ENCODE results near the gene ZNF532. TPM values are rescaled to one million over a fixed set of nuclear protein-coding genes. Genes with fewer than 3 reads are reported as not detected.

Gene ZNF532
- total RNA-seq, 4 donors from 2014 or later: 48.3 to 128 (median 96.2) TPM

- WGBS, 2 donors (ENCODE audit: low coverage in 1 of 2): 92 to 95% methylated on average over 10 of the region's 10 CpGs
- H3K9me3 ChIP-seq: peaks cover 0 to 10% (median 0%) of the 10 kb centered on the region in 3 donors
- no peak for ATAC-seq
These were observed 58.3 kb downstream of the ZNF532 start for GRCh38 chr18:58922995-58923394.

GRCh38 chr18:58924473-58924872 lies 59.8 kb downstream of the ZNF532 start:
- Histone ChIP-seq H3K27me3 (no peaks in the 10 kb centered on the region), H3K9me3 (peaks cover 0 to 10% (median 0%) of the 10 kb centered on the region in 3 donors), H3K36me3 (peaks cover 0 to 38% of the 10 kb centered on the region in 2 donors), H3K4me1 (peaks cover 0 to 26% (median 0%) of the 10 kb centered on the region in 3 donors), H3K4me3 (no peak overlapping the region), H3K27ac (no peak overlapping the region)
- WGBS, 2 donors (ENCODE audit: low coverage in 1 of 2): 89 to 100% methylated on average over 3 of the region's 3 CpGs
- ATAC-seq: no peak
- TF ChIP-seq POLR2A (IDR thresholded peaks at IDR 0.05) (no peak), CTCF (IDR thresholded peaks at IDR 0.05) (no peak), EP300 (IDR thresholded peaks at IDR 0.05) (no peak), POLR2AphosphoS5 (IDR thresholded peaks at IDR 0.05) (no peak)

More at GRCh38 chr18:58922995-58923394, 58.3 kb downstream of the ZNF532 start:
- peaks cover 0 to 11% (median 0%) of the 10 kb centered on the region in 3 donors for H3K4me1 ChIP-seq
- TF ChIP-seq POLR2AphosphoS5 (IDR thresholded peaks at IDR 0.05): no peak
- TF ChIP-seq POLR2A (IDR thresholded peaks at IDR 0.05): no peak
- no peak for TF ChIP-seq CTCF (IDR thresholded peaks at IDR 0.05)
- TF ChIP-seq EP300 (IDR thresholded peaks at IDR 0.05): no peak
- H3K36me3 ChIP-seq: peaks cover 0 to 53% of the 10 kb centered on the region in 2 donors
- H3K27me3 ChIP-seq: no peaks in the 10 kb centered on the region
- H3K4me3 ChIP-seq: no peak overlapping the region
- H3K27ac ChIP-seq: no peak overlapping the region

DNA sequence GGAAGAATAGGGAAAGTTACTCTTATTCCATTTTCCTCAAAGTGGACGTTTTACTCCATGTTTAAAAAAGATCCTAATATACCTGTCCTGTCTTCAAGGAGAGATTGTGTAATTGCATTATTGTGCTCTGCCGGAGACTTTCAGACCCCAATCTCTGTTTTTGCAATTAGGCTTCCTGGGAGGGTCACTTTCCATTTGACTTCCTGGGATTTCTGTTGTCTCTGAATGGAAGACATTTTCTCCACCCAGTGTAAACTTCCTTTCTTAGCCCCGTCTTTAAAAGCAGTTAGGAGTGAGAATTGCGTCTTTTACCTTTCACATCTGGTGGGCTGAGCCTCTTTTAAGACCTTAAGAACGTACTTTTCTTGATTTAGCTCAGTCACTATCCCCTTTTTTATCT lies 63.0 kb downstream of the ZNF532 start:
- no peak for ATAC-seq
- peaks cover 0 to 36% (median 0%) of the 10 kb centered on the region in 3 donors for H3K4me1 ChIP-seq
- no peak overlapping the region for H3K4me3 ChIP-seq
- H3K36me3 ChIP-seq: peaks cover 0 to 21% of the 10 kb centered on the region in 2 donors
- no peaks in the 10 kb centered on the region for H3K27me3 ChIP-seq
- no peak for TF ChIP-seq POLR2A (IDR thresholded peaks at IDR 0.05)
- no peak for TF ChIP-seq EP300 (IDR thresholded peaks at IDR 0.05)
- no peak for TF ChIP-seq CTCF (IDR thresholded peaks at IDR 0.05)
- no peak for TF ChIP-seq POLR2AphosphoS5 (IDR thresholded peaks at IDR 0.05)
- 71 to 94% methylated on average over 2 to 5 of the region's 5 CpGs for WGBS, 2 donors (ENCODE audit: low coverage in 1 of 2)
- H3K27ac ChIP-seq: no peak overlapping the region
- H3K9me3 ChIP-seq: peaks cover 0 to 10% (median 0%) of the 10 kb centered on the region in 3 donors

DNA sequence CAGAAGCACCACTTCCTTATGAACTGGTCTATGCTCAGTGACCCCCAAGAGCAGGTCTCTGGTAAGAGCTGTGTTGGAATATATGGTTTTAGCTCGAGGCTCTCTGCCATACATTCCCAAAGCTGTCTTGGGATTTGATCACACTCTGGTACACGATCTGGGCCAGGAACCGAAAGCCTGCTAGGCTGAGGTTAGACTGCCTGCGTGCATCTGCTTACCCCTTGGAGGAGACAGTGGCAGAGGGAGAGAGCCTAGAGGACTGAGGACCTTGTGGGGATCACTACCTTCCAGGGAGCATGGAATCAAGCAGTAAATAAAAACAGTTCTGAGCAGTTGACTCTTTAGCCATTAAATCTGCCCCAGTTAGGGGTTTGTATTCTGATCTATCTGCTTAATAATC lies 63.7 kb downstream of the ZNF532 start:
- TF ChIP-seq POLR2A (IDR thresholded peaks at IDR 0.05): no peak
- no peak for TF ChIP-seq POLR2AphosphoS5 (IDR thresholded peaks at IDR 0.05)
- TF ChIP-seq EP300 (IDR thresholded peaks at IDR 0.05): no peak
- no peak for TF ChIP-seq CTCF (IDR thresholded peaks at IDR 0.05)
- Histone ChIP-seq H3K27me3 (no peaks in the 10 kb centered on the region), H3K36me3 (peaks cover 0 to 14% of the 10 kb centered on the region in 2 donors), H3K9me3 (peaks cover 0 to 10% (median 0%) of the 10 kb centered on the region in 3 donors), H3K27ac (peak overlapping the region in 1 of 4 donors; percentile 5), H3K4me1 (peaks cover 0 to 36% (median 0%) of the 10 kb centered on the region in 3 donors), H3K4me3 (no peak overlapping the region)
- ATAC-seq: no peak
- WGBS, 2 donors (ENCODE audit: low coverage in 1 of 2): 37% methylated on average over 2 of the region's 4 CpGs; no CpG with 5 or more reads in 1 of the 2 donors

DNA sequence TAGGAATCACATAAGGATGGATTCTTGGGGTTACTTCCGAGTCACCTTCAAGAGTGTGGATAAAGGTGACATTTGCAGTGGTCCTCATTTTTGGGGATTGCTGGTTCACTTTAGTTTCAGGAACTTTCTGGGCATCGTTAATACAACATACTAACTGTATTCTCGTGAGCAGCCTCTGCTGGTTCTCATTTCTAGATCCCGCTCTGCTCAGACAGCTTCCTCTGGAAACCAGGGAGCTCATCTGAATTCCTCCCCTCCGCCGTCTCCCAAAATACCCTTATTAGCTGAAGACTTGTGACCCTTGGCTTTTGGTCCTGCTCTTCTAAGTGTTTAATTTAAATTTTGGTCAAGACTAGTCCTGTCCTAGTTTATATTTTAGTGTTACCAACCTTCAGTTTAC lies 64.5 kb downstream of the ZNF532 start:
- 70 to 81% methylated on average over 6 of the region's 6 CpGs for WGBS, 2 donors (ENCODE audit: low coverage in 1 of 2)
- Histone ChIP-seq H3K9me3 (peaks cover 0 to 7% (median 0%) of the 10 kb centered on the region in 3 donors), H3K27me3 (no peaks in the 10 kb centered on the region), H3K4me3 (no peak overlapping the region), H3K36me3 (peaks cover 0 to 6% of the 10 kb centered on the region in 2 donors), H3K4me1 (peaks cover 0 to 36% (median 0%) of the 10 kb centered on the region in 3 donors), H3K27ac (no peak overlapping the region)
- ATAC-seq: no peak
- TF ChIP-seq CTCF (IDR thresholded peaks at IDR 0.05): no peak
- no peak for TF ChIP-seq EP300 (IDR thresholded peaks at IDR 0.05)
